ENCODE results near the gene VSIG2.

Gene VSIG2

DNA sequence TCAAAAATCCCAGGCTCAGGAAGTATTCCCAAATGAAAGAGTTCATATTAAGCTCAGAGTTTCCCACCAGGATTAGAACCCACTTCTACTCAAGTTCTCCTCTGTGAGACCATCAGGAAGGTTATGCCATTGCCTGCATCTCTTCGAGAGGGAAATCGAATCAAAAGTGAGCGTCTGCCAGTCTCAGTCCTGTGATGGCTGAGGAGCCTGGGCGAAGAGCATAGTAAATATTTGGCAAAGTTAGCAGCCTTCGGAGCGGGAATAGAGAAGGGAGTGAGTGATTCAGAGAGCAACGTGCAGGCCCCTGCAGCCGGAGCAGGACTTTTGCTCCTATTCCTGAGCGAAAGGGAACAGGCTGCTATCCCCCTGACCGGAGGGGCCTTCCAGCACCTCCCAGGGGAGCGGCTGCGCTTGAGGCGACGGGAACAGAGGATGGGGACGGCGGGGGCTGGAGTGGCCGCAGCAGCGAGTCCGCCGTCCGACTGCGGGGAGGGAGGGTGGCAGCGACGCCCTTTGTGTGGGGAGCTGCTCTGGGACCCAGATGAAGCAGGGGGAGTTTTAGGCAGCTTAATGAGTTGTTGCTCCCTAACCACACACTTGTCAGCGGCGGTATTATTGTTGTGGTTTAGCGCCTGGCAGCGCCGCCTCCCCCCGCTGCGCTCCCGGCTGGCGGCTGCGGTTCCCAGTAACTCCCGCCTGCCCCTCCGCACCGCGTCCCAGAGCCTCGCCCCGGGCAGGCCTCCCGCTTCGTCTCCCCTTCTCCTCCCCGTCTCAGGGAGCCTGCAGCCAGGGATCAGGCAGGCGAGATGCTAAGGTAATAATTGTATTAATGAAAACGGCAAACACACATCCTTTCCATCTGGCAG lies 34.0 kb downstream of the VSIG2 start:
- peak; percentile 18 for DNase-seq

DNA sequence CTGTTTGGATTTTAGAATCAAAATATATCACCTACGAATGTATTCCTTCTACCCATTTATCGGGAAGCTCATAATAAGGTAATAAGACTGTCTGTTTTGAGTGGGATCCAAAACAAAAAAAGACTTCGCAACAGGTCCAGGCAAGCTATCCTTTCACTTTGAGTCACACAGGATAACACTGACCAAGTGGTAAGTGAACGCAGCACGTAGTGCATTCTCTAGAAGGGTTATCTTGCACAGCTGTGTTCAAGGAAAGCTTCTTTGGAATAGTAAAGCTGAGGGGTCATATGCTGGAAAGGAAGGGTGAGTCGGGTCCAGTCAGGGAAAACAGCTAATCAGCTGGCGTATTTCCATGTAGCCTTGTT lies 34.7 kb downstream of the VSIG2 start:
- no peak for DNase-seq

GRCh38 chr11:124716591-124716990 lies 35.5 kb downstream of the VSIG2 start:
- no peak for DNase-seq

GRCh38 chr11:124712392-124712791 lies 39.7 kb downstream of the VSIG2 start:
- DNase-seq: no peak

DNA sequence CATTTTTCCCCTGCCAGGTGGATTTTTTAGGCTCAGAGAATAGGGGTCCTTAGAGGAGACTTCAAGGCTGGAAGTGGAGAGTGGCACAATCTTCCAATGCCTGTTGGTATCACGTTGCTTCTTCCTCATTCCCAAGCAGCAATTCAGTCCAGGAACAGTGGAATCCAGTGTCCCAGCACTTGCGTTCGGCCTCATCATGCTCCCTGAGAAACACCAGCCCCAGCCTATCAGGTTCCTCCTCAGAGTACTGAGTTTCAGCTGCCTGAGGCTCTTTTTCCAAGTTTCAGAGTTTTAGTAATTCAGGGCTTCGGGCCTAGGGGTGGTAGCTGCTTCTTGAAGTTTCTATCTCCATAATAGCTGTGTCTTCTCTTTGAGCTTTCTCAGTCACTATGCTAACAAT lies 44.2 kb downstream of the VSIG2 start:
- DNase-seq: no peak

DNA sequence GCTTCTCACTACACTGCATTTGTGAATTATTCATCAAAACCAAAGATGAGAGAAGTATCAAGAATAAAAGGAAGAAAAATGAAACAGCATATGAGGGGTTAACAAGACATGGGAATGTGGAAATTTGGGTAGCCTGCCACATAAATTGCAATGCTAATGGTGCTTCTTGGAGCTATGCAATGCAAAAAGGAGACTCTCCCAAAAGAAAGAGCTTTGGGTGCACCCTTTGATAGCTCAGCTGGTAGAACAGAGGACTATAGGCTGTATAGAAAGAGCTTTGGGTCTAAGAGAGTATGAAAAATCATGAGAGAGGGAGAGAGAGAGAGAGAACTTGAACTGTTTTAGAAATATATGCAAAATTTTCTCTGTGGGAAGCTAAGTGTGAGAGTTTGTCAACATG lies 52.0 kb downstream of the VSIG2 start:
- no peak for DNase-seq

- no peak for DNase-seq
Measured at GRCh38 chr11:124699547-124699946, 52.5 kb downstream of the VSIG2 start.
